HepG2 (cell line): ENCODE measurements around the gene XAB2. TPM values are rescaled to one million over a fixed set of nuclear protein-coding genes. Genes with fewer than 3 reads are reported as not detected.
A peak's percentile ranks its signal among the peaks of the same experiment; 100 is the strongest.

Source experiments
- ARID5B ChIP-seq: IDR thresholded peaks from 2 replicates; pipeline ENCODE4 v1.4.0; 2020; ENCODE audit warnings: mild to moderate bottlenecking, missing genetic modification reagents
- BHLHE40 ChIP-seq: IDR thresholded peaks from 2 replicates; pipeline ENCODE4 v1.6.1; 2011; ENCODE audit warnings: low read length, improper control_type of control experiment
- CSRNP2 ChIP-seq: sonication (generic); formaldehyde crosslinking; conservative IDR thresholded peaks from 2 replicates; pipeline ENCODE4 v1.8.0; 2022; ENCODE audit warnings: low read depth, missing genetic modification reagents
- IRX3 ChIP-seq: sonication (generic); formaldehyde crosslinking; IDR thresholded peaks from 2 replicates; pipeline ENCODE4 v1.8.1; 2023; ENCODE audit warnings: mild to moderate bottlenecking, low read depth, missing genetic modification reagents, borderline replicate concordance
- KDM4B ChIP-seq: sonication (generic); formaldehyde crosslinking; IDR thresholded peaks from 2 replicates; pipeline ENCODE4 v1.4.0; 2020; ENCODE audit warnings: missing genetic modification reagents
- KLF12 ChIP-seq: sonication (generic); formaldehyde crosslinking; IDR thresholded peaks from 2 replicates; pipeline ENCODE4 v1.4.0; 2020; ENCODE audit warnings: missing genetic modification reagents, borderline replicate concordance
- NFYB ChIP-seq: sonication (generic); formaldehyde crosslinking; IDR thresholded peaks from 2 replicates; pipeline ENCODE4 v1.4.0; 2020; ENCODE audit warnings: missing genetic modification reagents
- STAT6 ChIP-seq: sonication (generic); formaldehyde crosslinking; IDR thresholded peaks from 2 replicates; pipeline ENCODE4 v1.4.0; 2020; ENCODE audit warnings: missing genetic modification reagents, mild to moderate bottlenecking, borderline replicate concordance
- TCF7 ChIP-seq: sonication (generic); IDR thresholded peaks from 2 replicates; pipeline ENCODE4 v1.6.1; 2016; ENCODE audit warnings: antibody characterized with exemption, low read depth
- TFDP1 ChIP-seq: IDR thresholded peaks from 2 replicates; pipeline ENCODE4 v1.6.1; 2016; ENCODE audit warnings: missing compliant biosample characterization, missing genetic modification reagents, borderline replicate concordance
- ZFP62 ChIP-seq: sonication (generic); formaldehyde crosslinking; IDR thresholded peaks from 2 replicates; pipeline ENCODE4 v1.4.0; 2020; ENCODE audit warnings: missing genetic modification reagents
- ZNF264 ChIP-seq: sonication (generic); formaldehyde crosslinking; IDR thresholded peaks from 2 replicates; pipeline ENCODE4 v1.4.0; 2020; ENCODE audit warnings: missing genetic modification reagents
- ZNF3 ChIP-seq: IDR thresholded peaks from 2 replicates; pipeline ENCODE4 v1.7.0; 2017; ENCODE audit warnings: inconsistent platforms
- ZNF557 ChIP-seq: sonication (generic); formaldehyde crosslinking; IDR thresholded peaks from 2 replicates; pipeline ENCODE4 v1.4.0; 2020; ENCODE audit warnings: missing genetic modification reagents
- ZNF691 ChIP-seq: sonication (generic); formaldehyde crosslinking; IDR thresholded peaks from 2 replicates; pipeline ENCODE4 v1.4.0; 2020; ENCODE audit warnings: missing genetic modification reagents, low read depth, mild to moderate bottlenecking, borderline replicate concordance
- ZNF746 ChIP-seq: sonication (generic); formaldehyde crosslinking; IDR thresholded peaks from 2 replicates; pipeline ENCODE4 v1.8.0; 2022; ENCODE audit warnings: mild to moderate bottlenecking, missing genetic modification reagents
- ZNF816 ChIP-seq: sonication (generic); formaldehyde crosslinking; IDR thresholded peaks from 2 replicates; pipeline ENCODE4 v1.8.0; 2022; ENCODE audit warnings: missing genetic modification reagents, mild to moderate bottlenecking, borderline replicate concordance
- ZNF883 ChIP-seq: sonication (generic); formaldehyde crosslinking; IDR thresholded peaks from 2 replicates; pipeline ENCODE4 v1.5.1; 2020; ENCODE audit warnings: mild to moderate bottlenecking, missing genetic modification reagents; ENCODE audit errors: not compliant biosample characterization
- polyA plus RNA-seq, 8 experiments: library from polyadenylated mRNA; depleted of rRNA in 3 of 8; stranded (reverse) in 7 of 8; unstranded in 1 of 8; fragments of >200 nt; fragmentation: Illumina TruSeq in 4 of 8; extraction: Trizol in 4 of 8; gene quantifications; 2 replicates each; pipeline versions ENCODE4 v1.2.1 to v1.2.3, GENCODE V29; 2011 to 2016; ENCODE audit warnings: low read depth in 4 of 8, missing spikeins in 1 of 8, mixed read lengths in 1 of 8; ENCODE audit not compliant: insufficient read depth in 1 of 8
- total RNA-seq, 5 experiments: library from RNA; depleted of rRNA; stranded (reverse); fragments of >200 nt; fragmentation: Illumina TruSeq; extraction: Trizol; gene quantifications; 2 replicates each; pipeline ENCODE4 v1.2.3, GENCODE V29; 2016; ENCODE audit warnings: low read depth in 1 of 5

Gene XAB2
- total and polyA plus RNA-seq, 2 of the 13 experiments (the other 11 are each of a cell fraction or from before 2014, with no cell fraction given) = 6.2 to 23.9 TPM

- TF ChIP-seq CSRNP2 (CRISPR knock-in tag) (no peak), ZNF3 (CRISPR knock-in tag) (no peak), ZNF557 (CRISPR knock-in tag) (0 out of 2 replicates have a peak, but pooled peaks have one; percentile 47), IRX3 (CRISPR knock-in tag) (0 out of 2 replicates have a peak, but pooled peaks have one; percentile 60), BHLHE40 (no peak), KLF12 (CRISPR knock-in tag) (no peak), KDM4B (CRISPR knock-in tag) (no peak), ZFP62 (CRISPR knock-in tag) (no peak), ZNF816 (CRISPR knock-in tag) (peak; percentile 85; the same call in 1 of the 2 replicates), TFDP1 (CRISPR knock-in tag) (peak; percentile 95), ZNF883 (CRISPR knock-in tag) (no peak), ZNF264 (no peak), ZNF746 (CRISPR knock-in tag) (no peak), NFYB (CRISPR knock-in tag) (no peak), ARID5B (CRISPR knock-in tag) (no peak), ZNF691 (CRISPR knock-in tag) (0 out of 2 replicates have a peak, but pooled peaks have one; percentile 59), STAT6 (CRISPR knock-in tag) (no peak), TCF7 (no peak)
These were observed 7.5 kb upstream of the XAB2 start, which contains the start of gene STXBP2 (continued) for GRCh38 chr19:7636691-7637373.
